PC-9 (cell line): Measurements from ENCODE around the gene TMEM88.

Experiments used
- CTCF ChIP-seq: fragments of 200-600 bp; sonication (generic); conservative IDR thresholded peaks from 2 replicates; pipeline ENCODE4 v1.6.1; 2017; ENCODE audit warnings: mixed run types, antibody characterized with exemption, mild to moderate bottlenecking, moderate library complexity
- EZH2 ChIP-seq: fragments of 200-600 bp; sonication (generic); IDR thresholded peaks from 2 replicates; pipeline ENCODE4 v1.8.0; 2017; ENCODE audit warnings: antibody characterized with exemption, low read depth

DNA sequence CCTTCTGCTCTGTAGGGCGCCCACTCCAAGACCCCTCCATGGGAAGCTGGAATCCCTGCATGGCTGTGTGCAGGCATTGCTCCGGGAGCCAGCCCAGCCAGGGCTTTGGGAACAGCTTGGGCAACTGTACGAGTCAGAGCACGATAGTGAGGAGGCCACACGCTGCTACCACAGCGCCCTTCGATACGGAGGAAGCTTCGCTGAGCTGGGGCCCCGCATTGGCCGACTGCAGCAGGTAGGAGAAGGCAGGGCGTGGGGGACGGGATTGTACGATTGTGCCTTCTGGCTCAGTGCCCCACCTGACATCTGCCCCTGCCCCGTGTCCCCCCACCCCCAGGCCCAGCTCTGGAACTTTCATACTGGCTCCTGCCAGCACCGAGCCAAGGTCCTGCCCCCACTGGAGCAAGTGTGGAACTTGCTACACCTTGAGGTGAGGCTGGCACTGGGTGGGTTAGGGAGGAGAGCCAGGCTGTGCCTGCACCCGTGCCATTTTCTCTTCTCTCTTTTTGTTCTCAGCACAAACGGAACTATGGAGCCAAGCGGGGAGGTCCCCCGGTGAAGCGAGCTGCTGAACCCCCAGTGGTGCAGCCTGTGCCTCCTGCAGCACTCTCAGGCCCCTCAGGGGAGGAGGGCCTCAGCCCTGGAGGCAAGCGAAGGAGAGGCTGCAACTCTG lies 8.7 kb upstream of the TMEM88 start:
- TF ChIP-seq CTCF = no peak
- TF ChIP-seq EZH2 = no peak
